HG02884 (cell line): ENCODE results near the gene UNC5CL.
"Not testable (repeated sequence)": the region's sequence is repeated elsewhere in the genome, so short reads cannot be mapped to it uniquely, and the experiment has no call there.

Source experiments
- ATAC-seq: cut with Tn5 transposase; IDR thresholded peaks from one replicate; pipeline ENCODE4 v1.9.1; 2021; ENCODE audit warnings: mild to moderate bottlenecking, moderate library complexity; ENCODE audit not compliant: unreplicated experiment

UNC5CL gene

GRCh38 chr6:41008011-41008410 is 31.0 kb downstream of the UNC5CL start:
- no peak for ATAC-seq

GRCh38 chr6:41006980-41007379 is 32.0 kb downstream of the UNC5CL start:
- ATAC-seq, result not testable (repeated sequence)

GRCh38 chr6:41006217-41006616 is 32.8 kb downstream of the UNC5CL start:
- peak; percentile 54 for ATAC-seq

GRCh38 chr6:41002168-41002567 is 36.9 kb downstream of the UNC5CL start:
- ATAC-seq, result no peak

- ATAC-seq, result no peak
These were observed 38.8 kb downstream of the UNC5CL start for GRCh38 chr6:41000248-41000647.

- peak; percentile 60 for ATAC-seq
These were observed 39.5 kb downstream of the UNC5CL start for GRCh38 chr6:40999569-40999968.

- ATAC-seq, result no peak
These were observed 40.4 kb downstream of the UNC5CL start for GRCh38 chr6:40998661-40999060.

- ATAC-seq, result no peak
These were observed 41.6 kb downstream of the UNC5CL start for GRCh38 chr6:40997234-40997957.

- ATAC-seq, result no peak
These were observed 42.3 kb downstream of the UNC5CL start for GRCh38 chr6:40996591-40997233.

- ATAC-seq, result no peak
These were observed 46.3 kb downstream of the UNC5CL start for GRCh38 chr6:40992746-40993145.

- ATAC-seq, result no peak
These were observed 48.7 kb downstream of the UNC5CL start for GRCh38 chr6:40990301-40990700.

GRCh38 chr6:40989204-40990169 is 49.5 kb downstream of the UNC5CL start:
- no peak for ATAC-seq

- no peak for ATAC-seq
These were observed 50.4 kb downstream of the UNC5CL start for GRCh38 chr6:40988634-40989033.

- ATAC-seq, result no peak
These were observed 51.9 kb downstream of the UNC5CL start for GRCh38 chr6:40986921-40987819.

GRCh38 chr6:40986364-40986763 is 52.7 kb downstream of the UNC5CL start:
- ATAC-seq, result no peak

GRCh38 chr6:40983752-40984151 is 55.3 kb downstream of the UNC5CL start:
- ATAC-seq, result no peak

- no peak for ATAC-seq
These were observed 56.1 kb downstream of the UNC5CL start for GRCh38 chr6:40982917-40983316.

GRCh38 chr6:40978687-40979289 is 60.2 kb downstream of the UNC5CL start:
- ATAC-seq, result no peak

GRCh38 chr6:40977695-40978094 is 61.3 kb downstream of the UNC5CL start:
- no peak for ATAC-seq

- ATAC-seq, result no peak
These were observed 61.9 kb downstream of the UNC5CL start for GRCh38 chr6:40977085-40977484.
